HepG2 (cell line): ENCODE data around the gene COG8. TPM values are rescaled to one million over a fixed set of nuclear protein-coding genes. Genes with fewer than 3 reads are reported as not detected.
"Not testable (repeated sequence)": the region's sequence is repeated elsewhere in the genome, so short reads cannot be mapped to it uniquely, and the experiment has no call there.

Source experiments
- ATAC-seq: fragments of 200-7000 bp; cut with Tn5 transposase; 3 replicates; pipeline ENCODE4 v1.9.1; 2020; ENCODE audit warnings: mild to moderate bottlenecking, moderate library complexity
- BruUV-seq: library from RNA; stranded (reverse); fragments of 400-500 nt; replicated peaks from 2 replicates; lab custom pipeline; 2021; lab: Mats Ljungman, UMichigan
- CTCF ChIA-PET: fragments of 300-600 bp; formaldehyde crosslinking; extraction: SDS; loops from one replicate; lab custom pipeline; 2021; ENCODE audit warnings: low total read pairs, inconsistent platforms, low intra/inter-chr PET ratio; lab: Yijun Ruan, JAX
- POLR2A ChIA-PET: fragments of 350-600 bp; sonication (Branson Sonifier 250); formaldehyde crosslinking; loops from one replicate; lab custom pipeline; 2020; ENCODE audit warnings: antibody characterized with exemption, inconsistent platforms; lab: Yijun Ruan, JAX
- DNase-seq: peaks from one replicate; pipeline ENCODE4 v3.0.0-alpha.2; 2015; ENCODE audit warnings: low spot score
- FAIRE-seq: peaks from 3 replicates; lab custom pipeline; 2011; peaks lifted over from hg19 to GRCh38; lab: Jason Lieb, UNC
- H2AFZ ChIP-seq: one replicate; pipeline ENCODE4 v1.6.1; 2011; ENCODE audit warnings: low read length, inconsistent platforms
- H3K27ac ChIP-seq: fragments of 300-600 bp; 3 replicates; pipeline ENCODE4 v1.8.0; 2011; ENCODE audit warnings: mixed run types, mild to moderate bottlenecking, mixed read lengths, low read length, inconsistent platforms; ENCODE audit not compliant: insufficient read depth; ENCODE audit errors: extremely low read length
- H3K27me3 ChIP-seq, 2 experiments: fragments of 200-600 bp in 1 of 2; 2 replicates in 1 of 2; 3 replicates in 1 of 2; pipeline versions ENCODE4 v1.6.0 to v1.8.0; 2011; ENCODE audit warnings: low read length in 2 of 2, mild to moderate bottlenecking in 2 of 2, moderate library complexity in 2 of 2, inconsistent platforms in 1 of 2; ENCODE audit not compliant: insufficient read depth in 2 of 2, control insufficient read depth in 1 of 2
- H3K36me3 ChIP-seq, 2 experiments: fragments of 200-600 bp in 1 of 2; replicated peaks in 1 of 2; 2 replicates in 1 of 2; 3 replicates in 1 of 2; pipeline versions ENCODE4 v1.5.1 to v1.8.0; 2011; ENCODE audit warnings: low read length in 2 of 2, inconsistent platforms in 1 of 2; ENCODE audit not compliant: insufficient read depth in 2 of 2, control insufficient read depth in 1 of 2
- H3K4me1 ChIP-seq: 2 replicates; pipeline ENCODE4 v1.5.1; 2012; ENCODE audit warnings: low read length, inconsistent platforms; ENCODE audit not compliant: insufficient read depth
- H3K4me2 ChIP-seq: 2 replicates; pipeline ENCODE4 v1.6.0; 2011; ENCODE audit warnings: low read depth, low read length, inconsistent platforms
- H3K4me3 ChIP-seq, 3 experiments: fragments of 200-600 bp in 1 of 3; sonication (generic), shearing (Covaris generic) in 1 of 3; replicated peaks in 1 of 3; 2 replicates each; pipeline ENCODE4 v1.5.1; 2011 to 2016; ENCODE audit warnings: low read length in 3 of 3, inconsistent platforms in 2 of 3, low read depth in 2 of 3, mild to moderate bottlenecking in 2 of 3, control low read depth in 1 of 3, mixed read lengths in 1 of 3; ENCODE audit not compliant: insufficient read depth in 1 of 3
- H3K79me2 ChIP-seq: one replicate; pipeline ENCODE4 v1.6.1; 2011; ENCODE audit warnings: low read length, inconsistent platforms; ENCODE audit not compliant: insufficient read depth
- H3K9ac ChIP-seq: 2 replicates; pipeline ENCODE4 v1.6.0; 2011; ENCODE audit warnings: mild to moderate bottlenecking, low read depth, low read length, inconsistent platforms; ENCODE audit not compliant: insufficient read depth
- H3K9me3 ChIP-seq: 2 replicates; pipeline ENCODE4 v1.5.1; 2012; ENCODE audit warnings: mild to moderate bottlenecking, low read length
- H4K20me1 ChIP-seq: 2 replicates; pipeline ENCODE4 v1.6.0; 2011; ENCODE audit warnings: inconsistent platforms, mild to moderate bottlenecking, low read length, moderate library complexity; ENCODE audit not compliant: insufficient read depth
- ELF1 ChIP-seq: sonication (generic); formaldehyde crosslinking; IDR thresholded peaks from 2 replicates; pipeline ENCODE4 v1.4.0; 2020; ENCODE audit warnings: missing genetic modification reagents
- ERF ChIP-seq: IDR thresholded peaks from 2 replicates; pipeline ENCODE4 v1.6.1; 2018; ENCODE audit warnings: missing biosample characterization, missing genetic modification reagents
- FOXP4 ChIP-seq: sonication (generic); formaldehyde crosslinking; IDR thresholded peaks from 2 replicates; pipeline ENCODE4 v1.4.0; 2020; ENCODE audit warnings: missing genetic modification reagents
- GPBP1L1 ChIP-seq: sonication (generic); formaldehyde crosslinking; IDR thresholded peaks from 2 replicates; pipeline ENCODE4 v1.5.0; 2020; ENCODE audit warnings: mild to moderate bottlenecking, missing genetic modification reagents
- MYNN ChIP-seq: sonication (generic); formaldehyde crosslinking; IDR thresholded peaks from 2 replicates; pipeline ENCODE4 v1.4.0; 2020; ENCODE audit warnings: mild to moderate bottlenecking, low read depth, missing genetic modification reagents
- PLRG1 ChIP-seq: fragments of 450-650 bp; conservative IDR thresholded peaks from 2 replicates; pipeline ENCODE4 v1.6.1; 2016
- SAP130 ChIP-seq: IDR thresholded peaks from 2 replicates; pipeline ENCODE4 v1.6.1; 2016; ENCODE audit warnings: low read depth
- SKI ChIP-seq: fragments of 450-650 bp; IDR thresholded peaks from one replicate; pipeline ENCODE4 v1.6.1; 2018; ENCODE audit warnings: mild to moderate bottlenecking; ENCODE audit not compliant: partially characterized antibody
- SRSF9 ChIP-seq: fragments of 200-400 bp; formaldehyde crosslinking; IDR thresholded peaks from 2 replicates; pipeline ENCODE4 v1.6.1; 2018; ENCODE audit warnings: borderline replicate concordance, mild to moderate bottlenecking, low read depth, low read length; ENCODE audit not compliant: insufficient read depth, poor library complexity, severe bottlenecking
- TBL1XR1 ChIP-seq: fragments of 150-350 bp; IDR thresholded peaks from 2 replicates; pipeline ENCODE4 v1.6.1; 2014; ENCODE audit warnings: borderline replicate concordance, low read length; ENCODE audit not compliant: partially characterized antibody
- ZNF430 ChIP-seq: sonication (generic); formaldehyde crosslinking; IDR thresholded peaks from 2 replicates; pipeline ENCODE4 v1.9.0; 2021; ENCODE audit warnings: mild to moderate bottlenecking, missing genetic modification reagents
- ZNF431 ChIP-seq: sonication (generic); formaldehyde crosslinking; IDR thresholded peaks from 2 replicates; pipeline ENCODE4 v1.9.0; 2022; ENCODE audit warnings: missing genetic modification reagents, low read depth, mild to moderate bottlenecking, borderline replicate concordance
- ZNF563 ChIP-seq: sonication (generic); formaldehyde crosslinking; IDR thresholded peaks from 2 replicates; pipeline ENCODE4 v1.8.0; 2022; ENCODE audit warnings: mild to moderate bottlenecking, moderate library complexity, missing genetic modification reagents
- ZNF570 ChIP-seq: sonication (generic); formaldehyde crosslinking; IDR thresholded peaks from 2 replicates; pipeline ENCODE4 v1.4.0; 2020; ENCODE audit warnings: mild to moderate bottlenecking, missing genetic modification reagents, borderline replicate concordance
- ZNF709 ChIP-seq: sonication (generic); formaldehyde crosslinking; IDR thresholded peaks from 2 replicates; pipeline ENCODE4 v1.5.0; 2020; ENCODE audit warnings: mild to moderate bottlenecking, missing genetic modification reagents
- ZNF784 ChIP-seq: sonication (generic); formaldehyde crosslinking; IDR thresholded peaks from 2 replicates; pipeline ENCODE4 v1.5.1; 2020; ENCODE audit warnings: missing genetic modification reagents, mild to moderate bottlenecking, borderline replicate concordance
- WGBS: methylation state at CpG from one replicate; pipeline ENCODE4 v1.1.6; 2017; ENCODE audit warnings: low lambda C conversion rate; 5-methylcytosine and 5-hydroxymethylcytosine counted together
- in situ Hi-C: cut with HindIII; loops from 2 replicates; pipeline ENCODE4 v1.10.0; 2017; ENCODE audit warnings: low pct_unique_long_range_greater_than_20kb; ENCODE audit not compliant: extremely low pct_ligation_motif_present
- intact Hi-C: fragments of 100-400 bp; cut with micrococcal nuclease; formaldehyde crosslinking; loops from one replicate; pipeline ENCODE4 v1.10.0; 2022; ENCODE audit not compliant: unreplicated experiment
- polyA plus RNA-seq, 8 experiments: library from polyadenylated mRNA; depleted of rRNA in 3 of 8; stranded (reverse) in 7 of 8; unstranded in 1 of 8; fragments of >200 nt; fragmentation: Illumina TruSeq in 4 of 8; extraction: Trizol in 4 of 8; gene quantifications; 2 replicates each; pipeline versions ENCODE4 v1.2.1 to v1.2.3, GENCODE V29; 2011 to 2016; ENCODE audit warnings: low read depth in 4 of 8, missing spikeins in 1 of 8, mixed read lengths in 1 of 8; ENCODE audit not compliant: insufficient read depth in 1 of 8
- total RNA-seq, 5 experiments: library from RNA; depleted of rRNA; stranded (reverse); fragments of >200 nt; fragmentation: Illumina TruSeq; extraction: Trizol; gene quantifications; 2 replicates each; pipeline ENCODE4 v1.2.3, GENCODE V29; 2016; ENCODE audit warnings: low read depth in 1 of 5

Gene COG8
- total and polyA plus RNA-seq, 2 of the 13 experiments (the other 11 are each of a cell fraction or from before 2014, with no cell fraction given) = 45.5 to 52.1 TPM

- Histone ChIP-seq H2AFZ (no peak overlapping the region), H3K9ac (no peak overlapping the region), H3K27me3 (no peaks in the 10 kb centered on the region), H3K4me3 (no peak overlapping the region), H3K4me2 (no peak overlapping the region), H3K27ac (no peak overlapping the region), H3K36me3 (peaks cover 0 to 1% of the 10 kb centered on the region in 2 experiments; a peak in 2 of 5 replicates), H4K20me1 (no peaks in the 10 kb centered on the region), H3K4me1 (peaks cover 11% of the 10 kb centered on the region), H3K9me3 (no peaks in the 10 kb centered on the region), H3K79me2 (no peaks in the 10 kb centered on the region)
- no peak for FAIRE-seq
- no peak for DNase-seq
- ChIA-PET CTCF (no interaction called here), POLR2A (no interaction called here)
- 94% methylated on average over 3 of the region's 3 CpGs for WGBS
- intact Hi-C loops (no loop called here), in situ Hi-C loops (no loop called here)
- ATAC-seq = no peak
- BruUV-seq = no TSS peak
- TF ChIP-seq SAP130 (CRISPR knock-in tag) (no peak), GPBP1L1 (CRISPR knock-in tag) (no peak), TBL1XR1 (no peak), ZNF431 (no peak), ELF1 (CRISPR knock-in tag) (no peak), ERF (no peak), ZNF563 (no peak), MYNN (no peak), PLRG1 (no peak), FOXP4 (CRISPR knock-in tag) (no peak), ZNF570 (CRISPR knock-in tag) (no peak), ZNF709 (no peak), SRSF9 (no peak), ZNF430 (CRISPR knock-in tag) (no peak), SKI (no peak), ZNF784 (CRISPR knock-in tag) (no peak)
- TF ChIP-seq, all 625 proteins: peak for 0
Observed at GRCh38 chr16:69293401-69293800, 46.0 kb downstream of the COG8 start.

- H3K4me1 ChIP-seq, H3K27ac ChIP-seq, FAIRE-seq, H4K20me1 ChIP-seq, H3K27me3 ChIP-seq, H3K79me2 ChIP-seq, in situ Hi-C loops, H2AFZ ChIP-seq, POLR2A ChIA-PET, H3K4me2 ChIP-seq, ATAC-seq, H3K4me3 ChIP-seq, intact Hi-C loops, H3K9ac ChIP-seq, DNase-seq, H3K36me3 ChIP-seq, BruUV-seq, H3K9me3 ChIP-seq, CTCF ChIA-PET: not testable (repeated sequence)
- 94% methylated on average over 9 of the region's 9 CpGs for WGBS
Observed at GRCh38 chr16:69291657-69292056, 47.7 kb downstream of the COG8 start.
